Measurements from ENCODE around the gene GBP1. TPM values are rescaled to one million over a fixed set of nuclear protein-coding genes. Genes with fewer than 3 reads are reported as not detected.

GBP1 gene
- total and polyA plus RNA-seq, 2 experiments from 2014 or later = 0.13 TPM; not detected in 1

- no peaks in the 10 kb centered on the region for H3K9me3 Mint-ChIP-seq
- TF ChIP-seq, protein P1, sequence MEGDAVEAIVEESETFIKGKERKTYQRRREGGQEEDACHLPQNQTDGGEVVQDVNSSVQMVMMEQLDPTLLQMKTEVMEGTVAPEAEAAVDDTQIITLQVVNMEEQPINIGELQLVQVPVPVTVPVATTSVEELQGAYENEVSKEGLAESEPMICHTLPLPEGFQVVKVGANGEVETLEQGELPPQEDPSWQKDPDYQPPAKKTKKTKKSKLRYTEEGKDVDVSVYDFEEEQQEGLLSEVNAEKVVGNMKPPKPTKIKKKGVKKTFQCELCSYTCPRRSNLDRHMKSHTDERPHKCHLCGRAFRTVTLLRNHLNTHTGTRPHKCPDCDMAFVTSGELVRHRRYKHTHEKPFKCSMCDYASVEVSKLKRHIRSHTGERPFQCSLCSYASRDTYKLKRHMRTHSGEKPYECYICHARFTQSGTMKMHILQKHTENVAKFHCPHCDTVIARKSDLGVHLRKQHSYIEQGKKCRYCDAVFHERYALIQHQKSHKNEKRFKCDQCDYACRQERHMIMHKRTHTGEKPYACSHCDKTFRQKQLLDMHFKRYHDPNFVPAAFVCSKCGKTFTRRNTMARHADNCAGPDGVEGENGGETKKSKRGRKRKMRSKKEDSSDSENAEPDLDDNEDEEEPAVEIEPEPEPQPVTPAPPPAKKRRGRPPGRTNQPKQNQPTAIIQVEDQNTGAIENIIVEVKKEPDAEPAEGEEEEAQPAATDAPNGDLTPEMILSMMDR (conservative IDR thresholded peaks at IDR 0.05; ENCODE audit: low read depth in 2 of 2) = no peak
- TF ChIP-seq ZNF331 (CRISPR knock-in tag; IDR thresholded peaks at IDR 0.05; ENCODE audit: low read depth) = no peak
- no peak for TF ChIP-seq ETS1 (IDR thresholded peaks at IDR 0.05)
- TF ChIP-seq NANOG (IDR thresholded peaks at IDR 0.05; ENCODE audit: borderline replicate concordance) = no peak
- no peak for TF ChIP-seq EZH2 (IDR thresholded peaks at IDR 0.05; ENCODE audit: low read depth, unreplicated experiment)
- no peaks in the 10 kb centered on the region for H3K4me1 ChIP-seq (ENCODE audit: insufficient read depth)
- no peak overlapping the region for H3K27ac ChIP-seq (ENCODE audit: low read depth)
- no peaks in the 10 kb centered on the region for H3F3A ChIP-seq (replicated peaks; ENCODE audit: low read depth)
- ATAC-seq (no peak), DNase-seq (ENCODE audit: low spot score) (no peak)
- no peaks in the 10 kb centered on the region for H3K27me3 ChIP-seq (ENCODE audit: insufficient read depth)
- peaks cover 1% of the 10 kb centered on the region for H3K27me3 Mint-ChIP-seq (ENCODE audit: insufficient read depth, low read depth, poor library complexity)
- no peaks in the 10 kb centered on the region for H3K36me3 ChIP-seq (ENCODE audit: insufficient read depth)
- H3K4me1 Mint-ChIP-seq = no peaks in the 10 kb centered on the region
- H3K9me2 ChIP-seq (ENCODE audit: insufficient read depth) = 0 out of 2 replicates have a peak, but pooled peaks cover 3% of the 10 kb centered on the region
- H3K4me3 ChIP-seq = no peak overlapping the region
- H4K20me1 ChIP-seq (replicated peaks; ENCODE audit: insufficient read depth) = no peaks in the 10 kb centered on the region
- no peak overlapping the region for H3K27ac Mint-ChIP-seq
- H3K4me2 ChIP-seq = no peak overlapping the region
- H3K4me3 Mint-ChIP-seq = no peak overlapping the region
- H3K79me2 ChIP-seq (replicated peaks; ENCODE audit: insufficient read depth) = no peaks in the 10 kb centered on the region
- H2AFZ ChIP-seq = no peak overlapping the region; the same call in 1 of the 2 replicates
- no peaks in the 10 kb centered on the region for H3K36me3 Mint-ChIP-seq (ENCODE audit: low read depth)
These were observed 48.0 kb upstream of the GBP1 start for GRCh38 chr1:89112871-89113613.

- Mint-ChIP-seq H3K4me1 (peaks cover 3% of the 10 kb centered on the region; the same call in 2 of the 3 replicates), H3K27me3 (ENCODE audit: insufficient read depth, low read depth, poor library complexity) (no peaks in the 10 kb centered on the region), H3K36me3 (ENCODE audit: low read depth) (no peaks in the 10 kb centered on the region; the same call in 2 of the 3 replicates), H3K27ac (no peak overlapping the region), H3K9me3 (no peaks in the 10 kb centered on the region; the same call in 2 of the 3 replicates), H3K4me3 (no peak overlapping the region)
- no peaks in the 10 kb centered on the region for H3F3A ChIP-seq (replicated peaks; ENCODE audit: low read depth)
- peak overlapping the region; percentile 79; the same call in 1 of the 2 replicates for H2AFZ ChIP-seq
- no peaks in the 10 kb centered on the region for H3K27me3 ChIP-seq (ENCODE audit: insufficient read depth)
- no peaks in the 10 kb centered on the region for H3K79me2 ChIP-seq (replicated peaks; ENCODE audit: insufficient read depth)
- H3K36me3 ChIP-seq (ENCODE audit: insufficient read depth) = no peaks in the 10 kb centered on the region
- H3K4me1 ChIP-seq (ENCODE audit: insufficient read depth) = peaks cover 7% of the 10 kb centered on the region; the same call in 1 of the 2 replicates
- no peak overlapping the region for H3K4me3 ChIP-seq
- no peak overlapping the region for H3K27ac ChIP-seq (ENCODE audit: low read depth)
- H3K9me2 ChIP-seq (ENCODE audit: insufficient read depth) = peaks cover 4% of the 10 kb centered on the region; the same call in 1 of the 2 replicates
- no peak overlapping the region for H3K4me2 ChIP-seq
- DNase-seq (ENCODE audit: low spot score) (peak; percentile 26), ATAC-seq (no peak)
- no peaks in the 10 kb centered on the region for H4K20me1 ChIP-seq (replicated peaks; ENCODE audit: insufficient read depth)
- TF ChIP-seq EZH2 (IDR thresholded peaks at IDR 0.05; ENCODE audit: low read depth, unreplicated experiment) (no peak), ZNF114 (CRISPR knock-in tag; IDR thresholded peaks at IDR 0.05) (no peak), STAT1 (IDR thresholded peaks at IDR 0.05; ENCODE audit: unreplicated experiment) (no peak), NANOG (IDR thresholded peaks at IDR 0.05; ENCODE audit: borderline replicate concordance) (no peak), CREB1 (CRISPR knock-in tag; IDR thresholded peaks at IDR 0.05; ENCODE audit: low read depth) (no peak), EZH2phosphoT487 (IDR thresholded peaks at IDR 0.05; ENCODE audit: unreplicated experiment) (no peak), JUNB (IDR thresholded peaks at IDR 0.05; ENCODE audit: unreplicated experiment) (no peak), ZNF331 (CRISPR knock-in tag; IDR thresholded peaks at IDR 0.05; ENCODE audit: low read depth) (no peak), ETS1 (IDR thresholded peaks at IDR 0.05) (no peak)
- TF ChIP-seq, protein P2, sequence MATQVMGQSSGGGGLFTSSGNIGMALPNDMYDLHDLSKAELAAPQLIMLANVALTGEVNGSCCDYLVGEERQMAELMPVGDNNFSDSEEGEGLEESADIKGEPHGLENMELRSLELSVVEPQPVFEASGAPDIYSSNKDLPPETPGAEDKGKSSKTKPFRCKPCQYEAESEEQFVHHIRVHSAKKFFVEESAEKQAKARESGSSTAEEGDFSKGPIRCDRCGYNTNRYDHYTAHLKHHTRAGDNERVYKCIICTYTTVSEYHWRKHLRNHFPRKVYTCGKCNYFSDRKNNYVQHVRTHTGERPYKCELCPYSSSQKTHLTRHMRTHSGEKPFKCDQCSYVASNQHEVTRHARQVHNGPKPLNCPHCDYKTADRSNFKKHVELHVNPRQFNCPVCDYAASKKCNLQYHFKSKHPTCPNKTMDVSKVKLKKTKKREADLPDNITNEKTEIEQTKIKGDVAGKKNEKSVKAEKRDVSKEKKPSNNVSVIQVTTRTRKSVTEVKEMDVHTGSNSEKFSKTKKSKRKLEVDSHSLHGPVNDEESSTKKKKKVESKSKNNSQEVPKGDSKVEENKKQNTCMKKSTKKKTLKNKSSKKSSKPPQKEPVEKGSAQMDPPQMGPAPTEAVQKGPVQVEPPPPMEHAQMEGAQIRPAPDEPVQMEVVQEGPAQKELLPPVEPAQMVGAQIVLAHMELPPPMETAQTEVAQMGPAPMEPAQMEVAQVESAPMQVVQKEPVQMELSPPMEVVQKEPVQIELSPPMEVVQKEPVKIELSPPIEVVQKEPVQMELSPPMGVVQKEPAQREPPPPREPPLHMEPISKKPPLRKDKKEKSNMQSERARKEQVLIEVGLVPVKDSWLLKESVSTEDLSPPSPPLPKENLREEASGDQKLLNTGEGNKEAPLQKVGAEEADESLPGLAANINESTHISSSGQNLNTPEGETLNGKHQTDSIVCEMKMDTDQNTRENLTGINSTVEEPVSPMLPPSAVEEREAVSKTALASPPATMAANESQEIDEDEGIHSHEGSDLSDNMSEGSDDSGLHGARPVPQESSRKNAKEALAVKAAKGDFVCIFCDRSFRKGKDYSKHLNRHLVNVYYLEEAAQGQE (IDR thresholded peaks at IDR 0.05; ENCODE audit: unreplicated experiment) = no peak
- TF ChIP-seq, protein P1 (conservative IDR thresholded peaks at IDR 0.05; ENCODE audit: low read depth in 2 of 2) = no peak
These were observed 39.7 kb upstream of the GBP1 start for GRCh38 chr1:89104687-89105086.

Measured in GM23338 (cell line).